Measurements from ENCODE around the gene P4HA3. TPM values are rescaled to one million over a fixed set of nuclear protein-coding genes. Genes with fewer than 3 reads are reported as not detected.

P4HA3 gene
- total and polyA plus RNA-seq, 9 of the 15 experiments (the other 6 are each of a cell fraction or from before 2014, with no cell fraction given): 0.01 to 0.03 TPM; not detected in 7

DNA sequence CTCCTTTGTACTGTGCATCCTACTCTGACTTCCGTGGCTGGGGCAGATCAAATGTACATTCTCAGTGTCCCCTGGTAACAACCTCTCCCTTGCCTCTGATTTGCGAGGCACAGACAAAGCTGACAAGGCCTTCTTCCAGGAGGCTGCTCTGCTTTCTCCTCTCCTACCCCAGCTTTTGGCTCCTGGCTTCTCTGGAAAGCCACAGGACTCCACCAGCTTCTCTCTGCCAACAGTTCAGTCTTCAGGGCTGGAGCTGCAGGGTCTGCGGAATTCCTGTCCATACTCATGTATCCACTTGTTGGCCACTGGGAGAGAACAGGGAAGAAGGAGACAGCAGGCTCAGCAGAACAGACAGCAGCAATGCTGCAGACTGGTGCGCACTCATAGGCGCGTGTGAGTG is 44.4 kb downstream of the P4HA3 start:
- no peak for ATAC-seq
- intact Hi-C loops (cut with micrococcal nuclease): no loop called here
- Histone ChIP-seq H3K9ac (ENCODE audit: insufficient read depth in 1 of 2, low read depth in 2 of 2, low read length in 2 of 2) (no peak overlapping the region), H3K9me1 (ENCODE audit: control insufficient read depth, insufficient read depth, low read length) (no peaks in the 10 kb centered on the region), H3K36me3 (ENCODE audit: control insufficient read depth, insufficient read depth, low read length) (no peaks in the 10 kb centered on the region), H3K4me3 (no peak overlapping the region), H3K9me3 (replicated peaks; ENCODE audit: control insufficient read depth, insufficient read depth, low read depth, low read length) (no peaks in the 10 kb centered on the region), H3K27me3 (ENCODE audit: control insufficient read depth in 2 of 2, insufficient read depth in 2 of 2, low read length in 2 of 2) (peaks cover 23 to 42% of the 10 kb centered on the region in 2 experiments; a peak in 4 of 5 replicates), H3K27ac (ENCODE audit: extremely low read depth, low read depth, low read length) (no peak overlapping the region), H3K79me2 (ENCODE audit: control insufficient read depth, insufficient read depth, low read length) (no peaks in the 10 kb centered on the region), H4K20me1 (replicated peaks; ENCODE audit: control insufficient read depth, insufficient read depth, low read length) (no peaks in the 10 kb centered on the region; the same call in 1 of the 2 replicates), H2AFZ (ENCODE audit: low read depth, low read length) (no peak overlapping the region), H3K4me2 (ENCODE audit: insufficient read depth, low read length) (no peak overlapping the region), H3K4me1 (replicated peaks in 1 of 2; ENCODE audit: control insufficient read depth in 2 of 2, insufficient read depth in 2 of 2, low read length in 2 of 2) (no peaks in the 10 kb centered on the region)
- BruUV-seq (replicated peaks): no TSS peak
- ChIA-PET CTCF (ENCODE audit: low intra/inter-chr PET ratio) (no interaction called here), POLR2A (interaction anchor here (0.7 kb wide), 1 partner anchor 55 kb away, joined by 3 read pairs; no protein-coding TSS in a partner anchor)
- FAIRE-seq: no peak
- WGBS (ENCODE audit: insufficient coverage, low coverage, missing lambda C conversion rate): 8% methylated on average over 6 of the region's 6 CpGs
- in situ Hi-C loops (cut with MboI): no loop called here
- TF ChIP-seq CBX8 (IDR thresholded peaks at IDR 0.05; ENCODE audit: borderline replicate concordance, extremely low read depth, low read depth, low read length, poor library complexity, severe bottlenecking): no peak
- no peak for TF ChIP-seq MEF2A (IDR thresholded peaks at IDR 0.05; ENCODE audit: control insufficient read depth, low read depth, low read length)
- TF ChIP-seq BHLHE40 (IDR thresholded peaks at IDR 0.05; ENCODE audit: low read length): no peak
- TF ChIP-seq BRD4 (IDR thresholded peaks at IDR 0.05): no peak
- TF ChIP-seq SNRNP70 (optimal IDR thresholded peaks at IDR 0.05; ENCODE audit: low read depth, low read length): no peak
- TF ChIP-seq BRCA1 (IDR thresholded peaks at IDR 0.05): no peak
- TF ChIP-seq BRCA1 (CRISPR knock-in tag; IDR thresholded peaks at IDR 0.05): no peak
- no peak for TF ChIP-seq PHF8 (IDR thresholded peaks at IDR 0.05; ENCODE audit: borderline replicate concordance, low read length)
- DNase-seq (ENCODE audit: extremely low read depth in 1 of 4, low spot score in 3 of 4): no peak
